Measurements from ENCODE around the gene UBIAD1. TPM values are rescaled to one million over a fixed set of nuclear protein-coding genes. Genes with fewer than 3 reads are reported as not detected.
"Not testable (repeated sequence)": the region's sequence is repeated elsewhere in the genome, so short reads cannot be mapped to it uniquely, and the experiment has no call there.

Gene UBIAD1
- total RNA-seq, 1 donor from 2014 or later: 11.2 TPM

DNA sequence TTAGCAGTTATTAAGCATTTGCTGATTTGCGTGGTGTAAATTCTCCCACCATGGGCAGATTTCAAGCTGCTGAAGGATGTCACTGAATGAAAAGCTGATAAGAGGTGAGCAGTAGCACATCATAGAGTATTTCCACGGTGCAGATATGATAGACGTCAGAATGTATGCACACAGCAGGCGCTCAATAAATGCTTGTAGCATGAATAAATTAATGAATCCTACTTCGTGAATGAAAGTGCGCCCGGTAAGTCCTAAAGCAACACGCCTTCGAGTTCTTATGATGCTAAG is 510 bp upstream of the UBIAD1 start:
- DNase-seq (ENCODE audit: missing footprints) (no peak), ATAC-seq (no peak)
- intact Hi-C loops (cut with DNase I): no loop called here

GRCh38 chr1:11273595-11274234 is 717 bp downstream of the UBIAD1 start:
- no peak for ATAC-seq
- intact Hi-C loops (cut with DNase I): loop anchor here (1.0 kb wide), 1 partner anchor 11 kb away; the partner anchor contains the start of gene MTOR
- no peak for DNase-seq (ENCODE audit: missing footprints)

GRCh38 chr1:11279152-11279551 is 6.2 kb downstream of the UBIAD1 start:
- no peak for DNase-seq (ENCODE audit: missing footprints)
- intact Hi-C loops (cut with DNase I): no loop called here
- no peak for ATAC-seq

GRCh38 chr1:11279630-11280029 is 6.6 kb downstream of the UBIAD1 start:
- intact Hi-C loops (cut with DNase I): no loop called here
- no peak for ATAC-seq
- DNase-seq (ENCODE audit: missing footprints): no peak

DNA sequence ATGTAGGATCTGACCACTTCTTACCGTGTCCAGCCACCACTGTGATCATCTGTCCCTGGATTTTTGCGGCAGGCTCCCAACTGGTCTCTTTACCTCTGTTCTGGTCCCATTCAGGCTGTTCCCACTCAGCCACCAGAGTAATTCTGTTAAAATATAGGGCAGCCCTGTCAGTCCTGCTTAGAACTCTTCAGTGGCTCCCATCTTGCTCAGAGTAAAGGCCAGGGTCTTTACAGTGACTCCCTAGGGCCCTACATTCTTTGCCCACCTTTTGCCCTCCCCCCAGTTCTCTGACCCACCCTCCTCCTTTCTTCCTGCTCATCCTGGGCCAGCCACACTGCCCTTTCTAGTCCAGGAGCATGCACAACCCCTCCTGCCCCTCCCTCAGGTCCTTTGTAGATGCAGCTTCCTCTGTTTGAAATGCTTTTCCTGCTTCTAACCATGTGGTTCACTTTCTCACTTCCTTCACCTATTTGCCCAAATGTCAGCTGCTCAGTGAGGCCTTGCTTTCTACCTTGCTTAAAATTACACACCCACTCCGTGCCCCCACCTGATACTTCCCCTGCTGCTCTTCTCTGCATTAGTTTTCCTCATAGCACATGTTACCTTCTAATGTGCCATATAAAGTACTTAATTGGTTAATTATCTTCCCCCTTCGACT is 7.8 kb downstream of the UBIAD1 start:
- ATAC-seq (no peak), DNase-seq (ENCODE audit: missing footprints) (no peak)
- intact Hi-C loops (cut with DNase I): no loop called here

DNA sequence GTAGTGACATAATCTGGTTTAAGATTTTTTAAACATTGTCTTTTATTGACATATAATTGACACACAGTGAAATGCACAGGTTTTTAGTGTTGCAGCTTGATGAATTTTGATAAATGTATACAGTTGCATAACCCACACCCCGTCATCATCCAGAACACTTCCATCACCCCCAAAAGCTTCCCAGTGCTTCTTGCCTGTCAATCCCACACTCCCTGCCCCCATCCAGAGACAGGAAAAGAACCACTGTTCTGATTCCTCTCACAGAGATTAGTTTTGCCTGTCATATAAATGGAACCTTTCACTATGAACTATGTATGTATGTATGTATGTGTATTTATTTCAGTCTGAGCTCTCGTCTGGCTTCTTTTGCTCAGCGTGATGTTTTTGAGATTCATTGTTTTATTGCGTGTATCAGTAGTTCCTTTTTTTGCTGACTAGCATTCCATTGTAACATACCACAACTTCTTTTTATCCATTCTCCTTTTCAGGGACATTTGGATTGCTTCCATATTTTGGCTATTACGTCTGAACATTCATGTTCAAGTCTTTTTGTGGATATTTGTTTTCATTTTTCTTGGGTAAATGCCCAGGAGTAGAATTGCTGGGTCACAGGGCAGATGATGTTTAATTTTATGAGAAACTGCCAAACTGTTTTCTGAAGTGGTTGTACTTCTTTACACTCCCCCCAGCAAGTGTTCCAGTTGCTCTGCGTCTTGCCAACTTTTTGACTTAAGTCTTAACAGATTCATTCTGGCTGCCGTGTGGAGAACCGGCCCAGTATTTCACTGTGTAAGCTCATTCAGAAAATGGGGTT is 8.7 kb downstream of the UBIAD1 start:
- no peak for DNase-seq (ENCODE audit: missing footprints)
- intact Hi-C loops (cut with DNase I): no loop called here
- ATAC-seq: peak; percentile 74

DNA sequence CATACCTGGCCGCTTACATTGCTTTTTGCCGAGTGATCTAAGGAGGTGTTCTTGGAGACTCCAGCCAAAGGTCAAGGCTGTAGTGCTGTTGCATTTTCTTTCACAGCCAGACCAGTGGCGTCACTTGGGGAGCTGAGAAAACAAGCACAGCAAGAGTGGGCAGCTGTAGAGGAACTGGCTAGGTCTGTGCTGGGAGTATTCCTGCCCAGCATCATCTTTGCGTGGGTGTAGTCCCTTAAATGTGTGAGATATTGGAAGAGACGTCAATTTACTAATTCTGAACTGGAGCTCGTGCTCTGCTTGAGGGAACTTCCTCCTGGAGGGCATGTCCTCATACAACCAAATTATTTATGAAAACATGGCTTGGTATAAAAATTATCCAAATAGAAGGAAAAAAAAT is 10.2 kb downstream of the UBIAD1 start:
- intact Hi-C loops (cut with DNase I): no loop called here
- ATAC-seq (no peak), DNase-seq (ENCODE audit: missing footprints) (no peak)

DNA sequence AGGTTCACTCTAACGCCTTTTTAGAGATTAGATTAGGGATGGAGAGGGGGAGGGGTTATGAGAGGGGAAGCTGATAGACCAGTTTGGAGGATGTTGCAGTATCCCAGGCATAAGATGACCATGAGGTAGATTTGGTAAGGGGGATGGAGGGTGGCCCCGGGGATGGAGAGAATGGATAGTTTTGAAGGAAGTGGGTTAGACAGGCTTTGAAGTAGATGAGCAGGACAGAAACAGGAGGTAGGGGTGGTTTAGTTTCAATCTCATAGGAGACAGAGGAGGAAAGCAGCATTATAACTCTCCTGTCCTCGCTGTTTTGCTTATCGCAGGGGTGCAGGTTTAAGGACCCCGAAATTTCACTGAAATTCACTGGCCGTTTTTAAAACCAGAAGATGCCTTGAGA is 11.8 kb downstream of the UBIAD1 start:
- intact Hi-C loops (cut with DNase I): no loop called here
- DNase-seq (ENCODE audit: missing footprints) (no peak), ATAC-seq (no peak)

DNA sequence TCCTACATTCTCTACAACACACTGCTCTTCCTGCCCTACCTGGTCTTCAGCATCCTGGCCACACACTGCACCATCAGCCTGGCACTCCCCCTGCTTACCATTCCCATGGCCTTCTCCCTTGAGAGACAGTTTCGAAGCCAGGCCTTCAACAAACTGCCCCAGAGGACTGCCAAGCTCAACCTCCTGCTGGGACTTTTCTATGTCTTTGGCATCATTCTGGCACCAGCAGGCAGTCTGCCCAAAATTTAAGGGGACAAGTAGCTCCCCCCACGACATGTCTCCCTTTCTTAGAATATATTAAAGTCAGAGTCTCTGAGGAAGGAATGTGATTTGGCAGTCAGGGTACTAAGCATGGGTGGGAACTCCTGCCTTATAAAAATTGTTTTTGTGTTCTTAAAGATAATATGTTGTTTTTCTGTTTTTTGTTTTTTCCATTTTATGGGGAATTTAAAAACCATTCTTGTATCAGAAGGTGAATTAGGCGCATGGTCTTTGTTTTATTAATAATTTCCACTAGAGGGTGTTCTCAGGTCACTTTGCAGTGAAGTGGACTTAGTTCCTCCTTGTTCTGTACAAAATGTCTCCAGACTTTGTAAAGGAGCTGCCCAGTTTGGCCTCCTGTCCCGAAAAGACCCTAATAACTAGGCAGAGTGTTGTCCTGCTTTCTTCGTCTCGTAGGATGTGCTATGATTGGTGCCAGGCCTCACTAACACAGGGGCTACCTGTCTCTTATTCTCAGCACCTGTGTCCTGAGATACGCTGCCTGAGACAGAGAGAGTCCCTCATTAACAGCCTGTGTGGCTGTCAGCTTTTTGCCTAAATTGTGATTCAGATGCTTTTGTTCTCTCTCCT is 13.1 kb downstream of the UBIAD1 start:
- intact Hi-C loops (cut with DNase I): no loop called here
- ATAC-seq (no peak), DNase-seq (ENCODE audit: missing footprints) (no peak)

- DNase-seq (ENCODE audit: missing footprints) (no peak), ATAC-seq (no peak)
- intact Hi-C loops (cut with DNase I): no loop called here
Measured at GRCh38 chr1:11286735-11287410, 13.9 kb downstream of the UBIAD1 start.

- no peak for DNase-seq (ENCODE audit: missing footprints)
- intact Hi-C loops (cut with DNase I): no loop called here
- no peak for ATAC-seq
Measured at GRCh38 chr1:11289064-11289463, 16.1 kb downstream of the UBIAD1 start.

DNA sequence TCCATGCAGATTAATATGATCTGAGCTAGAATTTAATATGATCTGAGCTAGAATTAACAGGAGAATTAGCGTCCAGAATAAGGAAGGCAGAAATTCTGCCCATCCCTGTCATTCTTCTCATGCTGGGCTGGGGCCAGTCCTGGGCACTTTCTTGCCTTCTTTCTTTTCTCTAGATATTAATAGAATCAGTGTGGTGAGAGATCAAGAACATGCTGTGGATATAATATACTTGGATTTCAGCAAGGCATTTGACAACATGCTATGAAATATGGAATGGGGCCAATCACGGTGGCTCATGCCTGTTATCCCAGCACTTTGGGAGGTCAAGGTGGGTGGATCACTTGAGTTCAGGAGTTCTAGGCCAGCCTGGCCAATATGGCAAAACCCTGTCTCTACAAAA is 18.1 kb downstream of the UBIAD1 start:
- intact Hi-C loops (cut with DNase I): no loop called here
- DNase-seq (ENCODE audit: missing footprints): no peak
- ATAC-seq: no peak

GRCh38 chr1:11293856-11294255 is 20.9 kb downstream of the UBIAD1 start:
- DNase-seq (ENCODE audit: missing footprints) (no peak), ATAC-seq (no peak)
- intact Hi-C loops (cut with DNase I): no loop called here

DNA sequence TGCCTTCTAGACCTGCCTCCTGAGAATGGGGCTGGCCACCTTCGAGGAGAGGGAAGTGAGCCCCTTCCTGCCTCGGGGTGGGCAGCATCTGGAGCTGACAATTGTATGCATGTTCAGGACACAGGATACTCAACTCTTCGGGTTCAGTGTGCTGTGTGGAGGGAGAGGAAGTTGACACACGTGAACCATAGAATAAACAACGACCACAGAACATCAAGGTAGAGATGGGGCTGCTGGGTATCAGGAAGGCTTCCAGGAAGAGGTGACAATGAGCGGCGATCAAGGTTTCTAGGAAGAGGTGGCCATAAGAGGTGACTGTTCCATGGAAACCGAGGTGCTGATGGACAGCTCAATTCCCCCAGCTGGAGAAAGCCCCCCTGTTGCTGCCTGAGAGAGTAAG is 22.0 kb downstream of the UBIAD1 start:
- ATAC-seq (no peak), DNase-seq (ENCODE audit: missing footprints) (no peak)
- intact Hi-C loops (cut with DNase I): no loop called here

DNA sequence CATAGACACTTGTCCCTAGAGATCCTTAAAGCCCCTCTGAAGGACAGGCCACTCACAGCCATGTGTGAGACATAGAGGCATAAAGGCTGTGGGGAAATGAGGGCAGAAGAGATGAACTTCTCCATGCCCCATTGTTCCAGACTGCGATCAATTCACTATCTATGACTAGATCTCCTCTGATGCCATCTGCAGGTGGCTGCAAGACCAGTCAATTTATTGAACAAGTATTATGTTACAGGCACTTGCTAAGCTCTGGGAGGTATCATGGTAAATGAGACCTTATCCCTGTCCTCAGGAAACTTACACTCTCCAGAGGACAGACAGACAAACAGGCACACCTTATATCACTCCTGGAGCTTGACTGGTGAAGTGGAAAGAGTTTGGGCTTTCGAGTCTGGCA is 22.9 kb downstream of the UBIAD1 start:
- intact Hi-C loops (cut with DNase I): no loop called here
- ATAC-seq: no peak

DNA sequence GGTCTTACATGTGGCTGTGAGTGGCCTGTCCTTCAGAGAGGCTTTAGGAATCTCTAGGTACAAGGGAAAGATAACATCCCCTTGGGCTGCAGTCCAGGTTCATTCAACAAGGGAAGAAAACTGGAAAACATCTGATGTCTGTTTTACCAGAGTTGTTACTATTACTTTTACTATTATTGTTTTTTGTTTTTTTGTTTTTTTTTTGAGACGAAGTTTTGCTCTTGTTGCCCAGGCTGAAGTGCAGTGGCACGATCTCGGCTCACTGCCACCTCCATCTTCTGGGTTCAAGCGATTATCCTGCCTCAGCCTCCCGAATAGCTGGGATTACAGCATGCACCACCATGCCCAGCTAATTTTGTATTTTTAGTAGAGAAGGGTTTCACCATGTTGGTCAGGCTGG is 24.8 kb downstream of the UBIAD1 start:
- intact Hi-C loops (cut with DNase I); ATAC-seq; DNase-seq (ENCODE audit: missing footprints): not testable (repeated sequence)

More for the DNA sequence above, 22.9 kb downstream of the UBIAD1 start:
- no peak for DNase-seq (ENCODE audit: missing footprints)

- no peak for DNase-seq (ENCODE audit: missing footprints)
- no peak for ATAC-seq
- intact Hi-C loops (cut with DNase I): no loop called here
Measured at GRCh38 chr1:11298390-11299224, 25.6 kb downstream of the UBIAD1 start.

DNA sequence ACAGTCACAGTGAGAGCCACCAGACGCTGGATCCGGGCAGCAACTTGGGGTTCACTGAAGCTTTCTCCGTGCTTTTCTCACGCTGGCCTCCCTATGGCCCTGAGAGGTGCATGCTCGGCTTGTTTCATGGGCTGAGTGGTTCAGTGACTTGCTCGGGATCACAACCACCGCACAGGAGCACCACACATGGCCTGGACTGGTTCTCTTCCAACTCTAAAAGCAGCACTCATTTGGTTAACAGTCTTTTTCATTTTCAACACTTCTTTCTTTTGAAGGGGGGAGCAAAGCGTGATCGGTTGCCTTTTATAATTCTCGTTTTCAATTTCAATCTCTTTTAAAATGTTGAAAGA is 26.2 kb downstream of the UBIAD1 start:
- intact Hi-C loops (cut with DNase I): no loop called here
- no peak for DNase-seq (ENCODE audit: missing footprints)
- no peak for ATAC-seq
